Liver (tissue), 9 donors: Measurements from ENCODE around the gene AMD1. TPM values are rescaled to one million over a fixed set of nuclear protein-coding genes. Genes with fewer than 3 reads are reported as not detected.
"Not testable (repeated sequence)": the region's sequence is repeated elsewhere in the genome, so short reads cannot be mapped to it uniquely, and the experiment has no call there.

Experiments
- DNase-seq: peaks from one replicate; pipeline ENCODE4 v3.0.0-alpha.2; 2017; ENCODE audit warnings: low spot score
- H3K27ac ChIP-seq, 2 donors: one replicate each; pipeline ENCODE4 v1.7.0; 2013; ENCODE audit warnings: inconsistent platforms in 2 of 2, low read length in 2 of 2, control low read depth in 1 of 2, low read depth in 1 of 2, mild to moderate bottlenecking in 1 of 2
- H3K27me3 ChIP-seq, 4 donors: one replicate each; pipeline versions ENCODE4 v1.6.1 to v1.7.0; 2013; ENCODE audit warnings: low read length in 3 of 4, inconsistent platforms in 1 of 4, mild to moderate bottlenecking in 1 of 4, moderate library complexity in 1 of 4; ENCODE audit not compliant: control insufficient read depth in 4 of 4, insufficient read depth in 4 of 4
- H3K36me3 ChIP-seq, 4 donors: one replicate each; pipeline versions ENCODE4 v1.6.1 to v1.7.0; 2013; ENCODE audit warnings: low read length in 3 of 4, mild to moderate bottlenecking in 3 of 4, low read depth in 1 of 4, moderate library complexity in 1 of 4; ENCODE audit not compliant: control insufficient read depth in 4 of 4, insufficient read depth in 3 of 4
- H3K4me1 ChIP-seq, 4 donors: one replicate each; pipeline versions ENCODE4 v1.6.1 to v1.7.0; 2013; ENCODE audit warnings: low read length in 3 of 4, mild to moderate bottlenecking in 3 of 4, moderate library complexity in 1 of 4; ENCODE audit not compliant: control insufficient read depth in 4 of 4, insufficient read depth in 4 of 4
- H3K4me3 ChIP-seq, 3 donors: one replicate each; pipeline versions ENCODE4 v1.6.1 to v1.7.0; 2013; ENCODE audit warnings: low read length in 3 of 3, control low read depth in 1 of 3, low read depth in 1 of 3, mild to moderate bottlenecking in 1 of 3
- H3K9ac ChIP-seq, 2 donors: one replicate each; pipeline ENCODE4 v1.7.0; 2013; ENCODE audit warnings: low read length in 2 of 2, mild to moderate bottlenecking in 2 of 2, moderate library complexity in 2 of 2, control low read depth in 1 of 2, low read depth in 1 of 2
- H3K9me3 ChIP-seq, 4 donors: one replicate each; pipeline versions ENCODE4 v1.6.1 to v1.7.0; 2013; ENCODE audit warnings: low read length in 3 of 4; ENCODE audit not compliant: control insufficient read depth in 4 of 4
- CTCF ChIP-seq: fragments of 150-350 bp; IDR thresholded peaks from 2 replicates; pipeline ENCODE4 v1.5.1; 2017; ENCODE audit warnings: improper control_type of control experiment, low read depth, low read length; ENCODE audit not compliant: missing input control
- EGR1 ChIP-seq, 2 donors: IDR thresholded peaks; 2 replicates each; pipeline ENCODE4 v1.6.1; 2016 to 2018; ENCODE audit warnings: antibody characterized with exemption in 2 of 2, low read depth in 2 of 2
- FOXA1 ChIP-seq: IDR thresholded peaks from 2 replicates; pipeline ENCODE4 v1.6.1; 2016; ENCODE audit warnings: antibody characterized with exemption
- GABPA ChIP-seq, 2 donors: IDR thresholded peaks in 1 of 2; conservative IDR thresholded peaks in 1 of 2; 2 replicates each; pipeline ENCODE4 v1.6.1; 2016; ENCODE audit warnings: antibody characterized with exemption in 2 of 2, mild to moderate bottlenecking in 1 of 2, moderate library complexity in 1 of 2
- HNF4A ChIP-seq, 2 donors: conservative IDR thresholded peaks; 2 replicates each; pipeline ENCODE4 v1.6.1; 2016; ENCODE audit warnings: antibody characterized with exemption in 2 of 2, mild to moderate bottlenecking in 2 of 2
- JUND ChIP-seq, 2 donors: IDR thresholded peaks; 2 replicates each; pipeline ENCODE4 v1.6.1; 2016; ENCODE audit warnings: antibody characterized with exemption in 2 of 2
- NR2F2 ChIP-seq: IDR thresholded peaks from 2 replicates; pipeline ENCODE4 v1.6.1; 2016; ENCODE audit warnings: antibody characterized with exemption
- RAD21 ChIP-seq, 2 donors: IDR thresholded peaks; 2 replicates each; pipeline ENCODE4 v1.6.1; 2016; ENCODE audit warnings: antibody characterized with exemption in 2 of 2, mild to moderate bottlenecking in 2 of 2
- RXRA ChIP-seq, 2 donors: IDR thresholded peaks; 2 replicates each; pipeline ENCODE4 v1.6.1; 2017 to 2018; ENCODE audit warnings: antibody characterized with exemption in 2 of 2, mild to moderate bottlenecking in 1 of 2
- TAF1 ChIP-seq: conservative IDR thresholded peaks from 2 replicates; pipeline ENCODE4 v1.6.1; 2016; ENCODE audit warnings: antibody characterized with exemption, mild to moderate bottlenecking
- YY1 ChIP-seq: IDR thresholded peaks from 2 replicates; pipeline ENCODE4 v1.6.1; 2016; ENCODE audit warnings: antibody characterized with exemption, mild to moderate bottlenecking
- WGBS: extraction: QIAGEN DNeasy Blood & Tissue Kit; methylation state at CpG from one replicate; pipeline ENCODE4 v1.1.7; 2013; 5-methylcytosine and 5-hydroxymethylcytosine counted together
- polyA plus RNA-seq, 2 donors: library from polyadenylated mRNA; stranded (reverse) in 1 of 2; unstranded in 1 of 2; fragments of 200-250 nt in 1 of 2; fragments of >200 nt in 1 of 2; fragmentation: Nextera tagmentation in 1 of 2; extraction: Ambion mirVana in 1 of 2; gene quantifications; one replicate each; pipeline versions ENCODE4 v1.2.1 to v1.2.3, GENCODE V29; 2013 to 2015
- total RNA-seq, 2 donors: library from RNA; depleted of rRNA; stranded (reverse); fragments of >200 nt; gene quantifications; one replicate each; pipeline ENCODE4 v1.2.3, GENCODE V29; 2014
- TF ChIP-seq, protein P1 (sequence below): IDR thresholded peaks from 2 replicates; pipeline ENCODE4 v1.6.1; 2016; ENCODE audit warnings: antibody characterized with exemption, mild to moderate bottlenecking
- TF ChIP-seq, protein P2 (sequence below): IDR thresholded peaks from 2 replicates; pipeline ENCODE4 v1.6.1; 2016; ENCODE audit warnings: antibody characterized with exemption
- TF ChIP-seq, protein P3 (sequence below): IDR thresholded peaks from 2 replicates; pipeline ENCODE4 v1.6.1; 2016; ENCODE audit warnings: antibody characterized with exemption
- TF ChIP-seq, protein P4 (sequence below): IDR thresholded peaks from 2 replicates; pipeline ENCODE4 v1.6.1; 2016; ENCODE audit warnings: antibody characterized with exemption
- donor health status: healthy.
- donor health status: healthy.
- donor health status: healthy.
- donor health status: healthy.
- donor health status: healthy.

AMD1 gene
- total and polyA plus RNA-seq, 4 donors, result 14.5 to 46.4 (median 32.7) TPM

- no peak overlapping the region for H3K9ac ChIP-seq
- H3K4me3 ChIP-seq, result no peak overlapping the region
- WGBS, result 97% methylated on average over 5 of the region's 5 CpGs
- peaks cover 0 to 4% (median 0%) of the 10 kb centered on the region in 4 donors for H3K4me1 ChIP-seq
- no peak for DNase-seq
- H3K27ac ChIP-seq, result no peak overlapping the region
- TF ChIP-seq YY1, result no peak
- no peak for TF ChIP-seq GABPA (IDR thresholded peaks at IDR 0.05 in 1 of 2, conservative IDR thresholded peaks at IDR 0.05 in 1 of 2)
- TF ChIP-seq NR2F2, result no peak
- TF ChIP-seq, protein P1, sequence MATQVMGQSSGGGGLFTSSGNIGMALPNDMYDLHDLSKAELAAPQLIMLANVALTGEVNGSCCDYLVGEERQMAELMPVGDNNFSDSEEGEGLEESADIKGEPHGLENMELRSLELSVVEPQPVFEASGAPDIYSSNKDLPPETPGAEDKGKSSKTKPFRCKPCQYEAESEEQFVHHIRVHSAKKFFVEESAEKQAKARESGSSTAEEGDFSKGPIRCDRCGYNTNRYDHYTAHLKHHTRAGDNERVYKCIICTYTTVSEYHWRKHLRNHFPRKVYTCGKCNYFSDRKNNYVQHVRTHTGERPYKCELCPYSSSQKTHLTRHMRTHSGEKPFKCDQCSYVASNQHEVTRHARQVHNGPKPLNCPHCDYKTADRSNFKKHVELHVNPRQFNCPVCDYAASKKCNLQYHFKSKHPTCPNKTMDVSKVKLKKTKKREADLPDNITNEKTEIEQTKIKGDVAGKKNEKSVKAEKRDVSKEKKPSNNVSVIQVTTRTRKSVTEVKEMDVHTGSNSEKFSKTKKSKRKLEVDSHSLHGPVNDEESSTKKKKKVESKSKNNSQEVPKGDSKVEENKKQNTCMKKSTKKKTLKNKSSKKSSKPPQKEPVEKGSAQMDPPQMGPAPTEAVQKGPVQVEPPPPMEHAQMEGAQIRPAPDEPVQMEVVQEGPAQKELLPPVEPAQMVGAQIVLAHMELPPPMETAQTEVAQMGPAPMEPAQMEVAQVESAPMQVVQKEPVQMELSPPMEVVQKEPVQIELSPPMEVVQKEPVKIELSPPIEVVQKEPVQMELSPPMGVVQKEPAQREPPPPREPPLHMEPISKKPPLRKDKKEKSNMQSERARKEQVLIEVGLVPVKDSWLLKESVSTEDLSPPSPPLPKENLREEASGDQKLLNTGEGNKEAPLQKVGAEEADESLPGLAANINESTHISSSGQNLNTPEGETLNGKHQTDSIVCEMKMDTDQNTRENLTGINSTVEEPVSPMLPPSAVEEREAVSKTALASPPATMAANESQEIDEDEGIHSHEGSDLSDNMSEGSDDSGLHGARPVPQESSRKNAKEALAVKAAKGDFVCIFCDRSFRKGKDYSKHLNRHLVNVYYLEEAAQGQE, result no peak
- no peak for TF ChIP-seq RXRA (IDR thresholded peaks at IDR 0.05)
- TF ChIP-seq, protein P2, sequence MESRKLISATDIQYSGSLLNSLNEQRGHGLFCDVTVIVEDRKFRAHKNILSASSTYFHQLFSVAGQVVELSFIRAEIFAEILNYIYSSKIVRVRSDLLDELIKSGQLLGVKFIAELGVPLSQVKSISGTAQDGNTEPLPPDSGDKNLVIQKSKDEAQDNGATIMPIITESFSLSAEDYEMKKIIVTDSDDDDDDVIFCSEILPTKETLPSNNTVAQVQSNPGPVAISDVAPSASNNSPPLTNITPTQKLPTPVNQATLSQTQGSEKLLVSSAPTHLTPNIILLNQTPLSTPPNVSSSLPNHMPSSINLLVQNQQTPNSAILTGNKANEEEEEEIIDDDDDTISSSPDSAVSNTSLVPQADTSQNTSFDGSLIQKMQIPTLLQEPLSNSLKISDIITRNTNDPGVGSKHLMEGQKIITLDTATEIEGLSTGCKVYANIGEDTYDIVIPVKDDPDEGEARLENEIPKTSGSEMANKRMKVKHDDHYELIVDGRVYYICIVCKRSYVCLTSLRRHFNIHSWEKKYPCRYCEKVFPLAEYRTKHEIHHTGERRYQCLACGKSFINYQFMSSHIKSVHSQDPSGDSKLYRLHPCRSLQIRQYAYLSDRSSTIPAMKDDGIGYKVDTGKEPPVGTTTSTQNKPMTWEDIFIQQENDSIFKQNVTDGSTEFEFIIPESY, result no peak
- no peak for TF ChIP-seq TAF1
- no peak for TF ChIP-seq FOXA1
- TF ChIP-seq, protein P3, sequence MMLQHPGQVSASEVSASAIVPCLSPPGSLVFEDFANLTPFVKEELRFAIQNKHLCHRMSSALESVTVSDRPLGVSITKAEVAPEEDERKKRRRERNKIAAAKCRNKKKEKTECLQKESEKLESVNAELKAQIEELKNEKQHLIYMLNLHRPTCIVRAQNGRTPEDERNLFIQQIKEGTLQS, result no peak
- no peak for TF ChIP-seq RAD21 (IDR thresholded peaks at IDR 0.05)
- H3K27me3 ChIP-seq, result no peaks in the 10 kb centered on the region
- peaks cover 2 to 14% (median 6%) of the 10 kb centered on the region in 4 donors for H3K36me3 ChIP-seq
- H3K9me3 ChIP-seq, result peaks cover 2 to 9% (median 5%) of the 10 kb centered on the region in 4 donors
Observed at GRCh38 chr6:110900028-110900598, 25.5 kb downstream of the AMD1 start.

- H3K9me3 ChIP-seq, H3K36me3 ChIP-seq, DNase-seq, H3K4me1 ChIP-seq, H3K9ac ChIP-seq, H3K27me3 ChIP-seq, H3K4me3 ChIP-seq, H3K27ac ChIP-seq: not testable (repeated sequence)
- 95% methylated on average over 8 of the region's 8 CpGs for WGBS
Observed at GRCh38 chr6:110901601-110902000, 27.0 kb downstream of the AMD1 start.

DNA sequence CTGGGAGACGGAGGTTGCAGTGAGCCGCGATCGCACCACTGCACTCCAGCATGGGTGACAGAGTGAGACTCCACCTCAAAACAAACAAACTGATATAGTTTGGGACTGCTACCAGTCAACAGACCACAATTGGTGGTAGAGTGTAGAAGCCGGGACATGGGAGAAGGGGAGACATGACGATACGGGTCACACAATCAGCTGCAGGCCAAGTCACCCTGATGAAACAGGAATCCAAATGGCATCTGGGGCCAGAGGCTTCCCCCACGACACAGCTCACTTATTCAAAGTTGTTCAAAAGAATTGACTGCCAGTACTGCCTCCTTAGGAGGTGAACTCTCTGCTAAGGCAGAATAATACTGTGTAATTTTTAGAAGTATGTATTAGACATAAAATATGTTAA is 27.5 kb downstream of the AMD1 start:
- DNase-seq, result no peak
- Histone ChIP-seq H3K9me3 (peaks cover 2 to 9% (median 5%) of the 10 kb centered on the region in 4 donors), H3K27ac (no peak overlapping the region), H3K4me3 (no peak overlapping the region), H3K9ac (no peak overlapping the region), H3K27me3 (no peaks in the 10 kb centered on the region), H3K36me3 (peaks cover 0 to 3% (median 0%) of the 10 kb centered on the region in 4 donors), H3K4me1 (no peaks in the 10 kb centered on the region)
- WGBS, result 95% methylated on average over 8 of the region's 8 CpGs
- no peak for TF ChIP-seq HNF4A (conservative IDR thresholded peaks at IDR 0.05)
- TF ChIP-seq EGR1 (IDR thresholded peaks at IDR 0.05; ENCODE audit: low read depth in 2 of 2), result no peak
- TF ChIP-seq TAF1, result no peak
- TF ChIP-seq, protein P3, result no peak
- TF ChIP-seq, protein P1, result no peak
- TF ChIP-seq JUND (IDR thresholded peaks at IDR 0.05), result no peak
- TF ChIP-seq, protein P4, sequence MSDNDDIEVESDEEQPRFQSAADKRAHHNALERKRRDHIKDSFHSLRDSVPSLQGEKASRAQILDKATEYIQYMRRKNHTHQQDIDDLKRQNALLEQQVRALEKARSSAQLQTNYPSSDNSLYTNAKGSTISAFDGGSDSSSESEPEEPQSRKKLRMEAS, result no peak
- no peak for TF ChIP-seq CTCF
